HG03108 (cell line): ENCODE measurements around the gene OR4B1.
"Not testable (repeated sequence)": the region's sequence is repeated elsewhere in the genome, so short reads cannot be mapped to it uniquely, and the experiment has no call there.

Experiments used
- ATAC-seq: cut with Tn5 transposase; IDR thresholded peaks from one replicate; pipeline ENCODE4 v1.9.1; 2021; ENCODE audit warnings: moderate library complexity; ENCODE audit not compliant: unreplicated experiment

OR4B1 gene, protein sequence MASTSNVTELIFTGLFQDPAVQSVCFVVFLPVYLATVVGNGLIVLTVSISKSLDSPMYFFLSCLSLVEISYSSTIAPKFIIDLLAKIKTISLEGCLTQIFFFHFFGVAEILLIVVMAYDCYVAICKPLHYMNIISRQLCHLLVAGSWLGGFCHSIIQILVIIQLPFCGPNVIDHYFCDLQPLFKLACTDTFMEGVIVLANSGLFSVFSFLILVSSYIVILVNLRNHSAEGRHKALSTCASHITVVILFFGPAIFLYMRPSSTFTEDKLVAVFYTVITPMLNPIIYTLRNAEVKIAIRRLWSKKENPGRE

GRCh38 chr11:48216510-48216909 is at the start of gene OR4B1:
TSS of gene OR4B1 (plus strand) at chr11:48216810. CDS start at chr11:48216810, 0 bp downstream.
- ATAC-seq: no peak

DNA sequence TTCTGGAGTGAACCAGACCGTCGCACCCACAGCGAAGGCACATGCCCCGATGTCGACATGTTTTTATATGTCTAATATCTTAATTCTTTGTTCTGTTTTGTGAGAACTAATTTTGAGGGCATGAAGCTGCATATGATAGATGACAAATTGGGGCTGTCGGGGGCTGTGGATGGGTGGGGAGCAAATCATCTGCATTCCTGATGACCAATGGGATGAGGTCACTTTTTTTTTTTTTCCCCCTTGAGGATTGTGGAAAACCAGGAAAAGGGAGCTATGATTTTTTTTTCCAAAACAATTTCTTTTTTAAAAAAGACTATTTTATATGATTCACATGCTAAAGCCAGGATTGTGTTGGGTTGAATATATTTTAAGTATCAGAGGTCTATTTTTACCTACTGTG is 49.2 kb upstream of the OR4B1 start:
- ATAC-seq: no peak

GRCh38 chr11:48168815-48169214 is 47.8 kb upstream of the OR4B1 start:
- no peak for ATAC-seq

GRCh38 chr11:48169259-48169658 is 47.4 kb upstream of the OR4B1 start:
- no peak for ATAC-seq

DNA sequence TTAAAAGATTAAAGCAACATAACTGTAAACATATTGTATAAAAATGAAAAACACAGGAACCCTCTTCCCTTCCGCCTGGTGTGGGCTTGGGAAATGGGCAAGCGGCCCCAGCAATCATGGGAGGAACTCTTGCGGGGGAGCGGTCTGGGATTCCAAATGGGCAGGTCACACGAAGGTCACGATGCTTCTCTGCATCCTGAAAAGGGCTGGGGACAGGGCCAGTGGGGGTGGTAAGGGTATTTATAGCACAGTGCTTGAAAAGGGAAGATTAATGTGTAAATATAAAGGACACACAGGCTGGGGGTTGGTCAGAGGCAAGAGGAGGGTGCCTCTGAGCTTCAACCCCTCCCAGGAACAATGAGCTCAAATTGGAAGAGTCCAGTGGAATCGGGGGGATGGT is 46.9 kb upstream of the OR4B1 start:
- no peak for ATAC-seq

- ATAC-seq: no peak
Observed at GRCh38 chr11:48170241-48171233, 46.1 kb upstream of the OR4B1 start.

DNA sequence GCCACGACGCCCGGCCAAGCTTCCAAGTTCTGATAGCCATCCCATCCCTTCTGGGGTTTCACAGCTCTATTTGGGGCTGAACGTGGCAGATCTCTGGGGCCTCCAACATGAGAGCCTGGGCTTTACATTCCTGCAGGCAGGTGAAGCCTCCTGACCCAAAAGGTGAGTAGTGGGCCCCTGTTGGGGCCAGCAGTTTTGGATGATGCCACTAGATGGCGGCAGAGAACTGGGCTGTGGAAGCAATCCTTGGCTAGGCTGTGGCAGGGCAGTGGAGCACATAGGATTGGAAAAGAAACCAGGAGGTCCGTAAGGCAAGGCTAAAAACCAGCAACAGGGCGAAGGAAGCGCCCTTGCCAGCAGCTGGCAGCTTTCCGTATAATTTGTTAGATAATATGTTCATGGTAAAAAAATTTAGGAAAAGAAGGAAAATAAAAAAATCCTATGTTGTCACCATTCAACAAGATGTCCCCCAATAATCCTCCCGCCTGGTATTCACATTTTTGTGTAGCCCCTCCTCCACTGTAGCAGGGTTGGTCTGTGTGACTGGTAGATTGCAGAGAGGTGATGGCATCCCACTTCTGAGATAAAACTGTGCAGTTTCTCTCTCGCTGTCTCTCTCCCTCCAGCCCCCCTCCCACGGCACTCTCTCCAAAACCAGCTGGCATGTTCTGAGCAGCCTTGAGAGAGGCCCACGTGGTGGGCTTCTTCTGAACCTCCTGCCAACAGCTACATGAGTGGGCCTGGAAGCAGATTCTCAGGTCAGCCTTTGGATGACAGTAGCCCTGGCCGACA is 43.6 kb upstream of the OR4B1 start:
- no peak for ATAC-seq

GRCh38 chr11:48177661-48178060 is 38.9 kb upstream of the OR4B1 start:
- no peak for ATAC-seq

GRCh38 chr11:48180627-48181026 is 36.0 kb upstream of the OR4B1 start:
- no peak for ATAC-seq

GRCh38 chr11:48182860-48183526 is 33.6 kb upstream of the OR4B1 start:
- no peak for ATAC-seq

DNA sequence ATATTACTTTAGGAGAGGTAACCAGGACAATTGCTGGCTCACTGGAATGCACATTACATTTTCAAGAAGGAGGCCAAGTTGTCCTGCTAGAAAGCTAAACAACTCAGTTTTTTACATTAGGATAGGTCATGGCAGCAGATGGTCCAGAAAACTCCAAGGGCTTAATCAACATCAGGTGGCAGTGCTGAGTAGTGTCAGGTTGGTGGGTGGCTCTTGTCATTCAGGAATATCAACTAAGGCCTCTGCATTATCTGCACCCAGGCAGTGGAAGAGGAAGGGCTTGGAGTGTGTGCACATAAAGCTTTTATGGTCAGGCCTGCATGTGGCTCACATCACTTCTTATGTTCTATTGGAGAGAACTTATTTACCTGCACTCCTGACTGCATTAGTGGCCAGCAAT is 32.2 kb upstream of the OR4B1 start:
- no peak for ATAC-seq

DNA sequence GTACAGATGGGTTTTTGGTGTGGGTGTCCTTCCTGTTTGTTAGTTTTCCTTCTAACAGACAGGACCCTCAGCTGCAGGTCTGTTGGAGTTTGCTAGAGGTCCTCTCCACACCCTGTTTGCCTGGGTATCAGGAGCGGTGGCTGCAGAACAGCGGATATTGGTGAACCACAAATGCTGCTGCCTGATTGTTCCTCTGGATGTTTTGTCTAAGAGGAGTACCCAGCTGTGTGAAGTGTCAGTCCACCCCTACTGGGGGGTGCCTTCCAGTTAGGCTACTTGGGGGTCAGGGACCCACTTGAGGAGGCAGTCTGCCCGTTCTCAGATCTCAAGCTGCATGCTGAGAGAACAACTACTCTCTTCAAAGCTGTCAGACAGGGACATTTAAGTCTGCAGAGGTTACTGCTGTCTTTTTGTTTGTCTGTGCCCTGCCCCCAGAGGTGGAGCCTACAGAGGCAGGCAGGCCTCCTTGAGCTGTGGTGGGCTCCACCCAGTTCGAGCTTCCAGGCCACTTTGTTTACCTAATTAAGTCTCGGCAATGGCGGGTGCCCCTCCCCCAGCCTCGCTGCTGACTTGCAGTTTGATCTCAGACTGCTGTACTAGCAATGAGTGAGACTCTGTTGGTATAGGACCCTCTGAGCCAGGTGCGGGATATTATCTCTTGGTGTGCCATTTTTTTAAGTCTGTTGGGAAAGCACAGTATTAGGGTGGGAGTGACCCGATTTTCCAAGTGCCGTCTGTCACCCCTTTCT is 25.5 kb upstream of the OR4B1 start:
- not testable (repeated sequence) for ATAC-seq

DNA sequence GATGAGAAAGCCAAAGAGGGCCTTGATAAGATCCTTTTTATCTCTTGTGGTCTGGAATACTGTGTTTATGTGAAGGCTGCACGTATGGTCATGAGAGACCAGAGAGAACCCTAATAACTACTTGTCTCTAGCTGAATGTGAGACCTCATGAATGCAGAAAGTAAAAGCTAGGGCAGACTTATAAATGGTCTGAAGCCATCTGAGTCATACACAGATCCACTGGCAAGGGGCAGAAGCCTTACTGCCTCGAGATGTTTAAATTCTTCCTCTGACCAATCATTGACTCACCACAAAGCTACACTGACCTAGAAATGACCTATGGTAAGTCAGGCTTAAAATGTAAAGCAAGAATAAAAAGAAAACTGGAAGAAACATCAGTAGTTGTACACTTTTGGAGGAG is 22.7 kb upstream of the OR4B1 start:
- no peak for ATAC-seq

DNA sequence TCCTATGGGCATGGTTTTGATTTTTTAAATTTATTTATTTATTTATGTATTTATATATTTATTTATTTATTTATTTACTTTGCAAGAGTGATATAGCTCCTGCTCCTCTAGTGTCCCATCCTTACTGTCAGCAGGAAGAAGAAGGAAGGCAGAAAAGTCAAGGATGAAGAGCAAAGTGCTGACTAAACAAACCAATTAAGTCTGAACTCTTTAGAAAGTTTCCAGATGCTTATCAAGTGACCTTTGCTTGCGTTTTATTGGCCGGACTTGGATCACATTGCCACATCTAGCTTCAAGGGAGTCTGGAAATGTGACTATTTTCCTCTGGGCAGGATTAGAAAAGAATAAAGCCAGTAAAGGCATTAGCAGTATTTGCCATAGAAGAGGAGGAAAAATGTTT is 8.7 kb upstream of the OR4B1 start:
- no peak for ATAC-seq

- no peak for ATAC-seq
Observed at GRCh38 chr11:48210052-48210451, 6.6 kb upstream of the OR4B1 start.

GRCh38 chr11:48228761-48229160 is 12.2 kb downstream of the OR4B1 start:
- ATAC-seq: no peak

GRCh38 chr11:48230057-48230456 is 13.4 kb downstream of the OR4B1 start:
- ATAC-seq: not testable (repeated sequence)

GRCh38 chr11:48237727-48238126 is 21.1 kb downstream of the OR4B1 start:
- no peak for ATAC-seq

GRCh38 chr11:48242501-48242900 is 25.9 kb downstream of the OR4B1 start:
- ATAC-seq: no peak

- no peak for ATAC-seq
Observed at GRCh38 chr11:48244804-48245203, 28.2 kb downstream of the OR4B1 start, which contains the start of gene OR4X2. TSS of gene OR4X2 (plus strand) at chr11:48245104. CDS start at chr11:48245104, 0 bp downstream.
